ENCODE measurements around the gene ADAMTS2.

Gene ADAMTS2

GRCh38 chr5:179161901-179162300 is 183.4 kb downstream of the ADAMTS2 start:
- H3F3A ChIP-seq (ENCODE audit: insufficient read depth, low read length) = no peaks in the 10 kb centered on the region
- H3K4me1 ChIP-seq (ENCODE audit: insufficient read depth, low read length, severe bottlenecking) = no peaks in the 10 kb centered on the region
- no peaks in the 10 kb centered on the region for H4K20me1 ChIP-seq (ENCODE audit: insufficient read depth, low read length)
- H3K36me3 ChIP-seq (ENCODE audit: insufficient read depth, low read length) = no peaks in the 10 kb centered on the region
- TF ChIP-seq, protein P1, sequence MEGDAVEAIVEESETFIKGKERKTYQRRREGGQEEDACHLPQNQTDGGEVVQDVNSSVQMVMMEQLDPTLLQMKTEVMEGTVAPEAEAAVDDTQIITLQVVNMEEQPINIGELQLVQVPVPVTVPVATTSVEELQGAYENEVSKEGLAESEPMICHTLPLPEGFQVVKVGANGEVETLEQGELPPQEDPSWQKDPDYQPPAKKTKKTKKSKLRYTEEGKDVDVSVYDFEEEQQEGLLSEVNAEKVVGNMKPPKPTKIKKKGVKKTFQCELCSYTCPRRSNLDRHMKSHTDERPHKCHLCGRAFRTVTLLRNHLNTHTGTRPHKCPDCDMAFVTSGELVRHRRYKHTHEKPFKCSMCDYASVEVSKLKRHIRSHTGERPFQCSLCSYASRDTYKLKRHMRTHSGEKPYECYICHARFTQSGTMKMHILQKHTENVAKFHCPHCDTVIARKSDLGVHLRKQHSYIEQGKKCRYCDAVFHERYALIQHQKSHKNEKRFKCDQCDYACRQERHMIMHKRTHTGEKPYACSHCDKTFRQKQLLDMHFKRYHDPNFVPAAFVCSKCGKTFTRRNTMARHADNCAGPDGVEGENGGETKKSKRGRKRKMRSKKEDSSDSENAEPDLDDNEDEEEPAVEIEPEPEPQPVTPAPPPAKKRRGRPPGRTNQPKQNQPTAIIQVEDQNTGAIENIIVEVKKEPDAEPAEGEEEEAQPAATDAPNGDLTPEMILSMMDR (IDR thresholded peaks at IDR 0.05; ENCODE audit: low read length) = no peak
- no peak for TF ChIP-seq EZH2 (IDR thresholded peaks at IDR 0.05; ENCODE audit: borderline replicate concordance, low read length)
- H3K9me3 ChIP-seq (ENCODE audit: low read length) = no peaks in the 10 kb centered on the region; the same call in 1 of the 2 replicates
- no peaks in the 10 kb centered on the region; the same call in 1 of the 2 replicates for H3K27me3 ChIP-seq (ENCODE audit: insufficient read depth, low read length)
- no peak overlapping the region for H3K4me2 ChIP-seq (ENCODE audit: low read length)
- H3K9ac ChIP-seq (ENCODE audit: low read length) = no peak overlapping the region
- no peaks in the 10 kb centered on the region for H3K9me2 ChIP-seq (ENCODE audit: low read depth, low read length)
- H3K79me2 ChIP-seq (ENCODE audit: insufficient read depth, low read length) = no peaks in the 10 kb centered on the region
- H3K27ac ChIP-seq (ENCODE audit: low read depth, low read length, poor library complexity, severe bottlenecking) = no peak overlapping the region
- no peak overlapping the region for H2AFZ ChIP-seq (ENCODE audit: low read length)
- no peak overlapping the region for H3K4me3 ChIP-seq (ENCODE audit: low read depth, low read length, poor library complexity, severe bottlenecking)

- Histone ChIP-seq H3K4me2 (ENCODE audit: low read length) (no peak overlapping the region), H3K27ac (ENCODE audit: low read depth, low read length, poor library complexity, severe bottlenecking) (no peak overlapping the region), H3K9ac (ENCODE audit: low read length) (no peak overlapping the region), H3F3A (ENCODE audit: insufficient read depth, low read length) (no peaks in the 10 kb centered on the region), H3K4me3 (ENCODE audit: low read depth, low read length, poor library complexity, severe bottlenecking) (no peak overlapping the region), H3K9me3 (ENCODE audit: low read length) (no peaks in the 10 kb centered on the region; the same call in 1 of the 2 replicates), H3K36me3 (ENCODE audit: insufficient read depth, low read length) (no peaks in the 10 kb centered on the region), H4K20me1 (ENCODE audit: insufficient read depth, low read length) (no peaks in the 10 kb centered on the region), H2AFZ (ENCODE audit: low read length) (no peak overlapping the region), H3K79me2 (ENCODE audit: insufficient read depth, low read length) (no peaks in the 10 kb centered on the region), H3K9me2 (ENCODE audit: low read depth, low read length) (no peaks in the 10 kb centered on the region), H3K27me3 (ENCODE audit: insufficient read depth, low read length) (no peaks in the 10 kb centered on the region; the same call in 1 of the 2 replicates), H3K4me1 (ENCODE audit: insufficient read depth, low read length, severe bottlenecking) (no peaks in the 10 kb centered on the region)
- no peak for TF ChIP-seq EZH2 (IDR thresholded peaks at IDR 0.05; ENCODE audit: borderline replicate concordance, low read length)
- TF ChIP-seq, protein P1 (IDR thresholded peaks at IDR 0.05; ENCODE audit: low read length) = no peak
These were observed 184.7 kb downstream of the ADAMTS2 start for GRCh38 chr5:179160584-179160983.

DNA sequence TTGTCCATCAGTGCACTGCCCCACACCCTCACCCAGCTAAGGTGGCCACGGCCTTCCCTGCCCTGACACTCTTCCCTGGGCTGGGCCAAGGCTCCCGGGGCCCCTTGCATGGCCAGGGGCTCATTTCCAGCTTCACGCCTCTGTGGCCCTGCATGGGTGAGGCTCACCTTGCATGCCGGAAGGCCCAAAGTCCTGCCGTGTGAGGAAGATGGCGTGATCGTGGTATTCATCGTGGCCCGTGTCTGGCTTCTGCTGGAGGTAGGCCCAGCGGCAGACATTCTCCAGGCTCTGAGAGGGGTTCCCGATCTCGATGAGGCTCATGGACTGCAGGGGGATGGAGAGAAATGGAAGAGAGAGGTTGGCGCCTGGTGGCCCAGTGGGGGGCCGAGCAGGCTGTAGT is 186.7 kb downstream of the ADAMTS2 start:
- H4K20me1 ChIP-seq (ENCODE audit: insufficient read depth, low read length) = no peaks in the 10 kb centered on the region
- no peak overlapping the region for H2AFZ ChIP-seq (ENCODE audit: low read length)
- H3K36me3 ChIP-seq (ENCODE audit: insufficient read depth, low read length) = no peaks in the 10 kb centered on the region
- H3K9me2 ChIP-seq (ENCODE audit: low read depth, low read length) = no peaks in the 10 kb centered on the region
- no peak overlapping the region for H3K4me2 ChIP-seq (ENCODE audit: low read length)
- H3K79me2 ChIP-seq (ENCODE audit: insufficient read depth, low read length) = no peaks in the 10 kb centered on the region
- no peaks in the 10 kb centered on the region for H3K4me1 ChIP-seq (ENCODE audit: insufficient read depth, low read length, severe bottlenecking)
- no peaks in the 10 kb centered on the region for H3F3A ChIP-seq (ENCODE audit: insufficient read depth, low read length)
- no peaks in the 10 kb centered on the region; the same call in 1 of the 2 replicates for H3K9me3 ChIP-seq (ENCODE audit: low read length)
- H3K4me3 ChIP-seq (ENCODE audit: low read depth, low read length, poor library complexity, severe bottlenecking) = no peak overlapping the region
- no peak for TF ChIP-seq EZH2 (IDR thresholded peaks at IDR 0.05; ENCODE audit: borderline replicate concordance, low read length)
- TF ChIP-seq, protein P1 (IDR thresholded peaks at IDR 0.05; ENCODE audit: low read length) = no peak
- H3K9ac ChIP-seq (ENCODE audit: low read length) = no peak overlapping the region
- no peak overlapping the region for H3K27ac ChIP-seq (ENCODE audit: low read depth, low read length, poor library complexity, severe bottlenecking)
- no peaks in the 10 kb centered on the region; the same call in 1 of the 2 replicates for H3K27me3 ChIP-seq (ENCODE audit: insufficient read depth, low read length)

Data from OCI-LY1 (cell line).